Measurements from ENCODE around the gene METTL24. TPM values are rescaled to one million over a fixed set of nuclear protein-coding genes. Genes with fewer than 3 reads are reported as not detected.
"Not testable (repeated sequence)": the region's sequence is repeated elsewhere in the genome, so short reads cannot be mapped to it uniquely, and the experiment has no call there.

Gene METTL24
- total RNA-seq, 1 donor from 2014 or later = not detected

- H3K27ac Mint-ChIP-seq; H3K27me3 Mint-ChIP-seq; intact Hi-C loops (cut with micrococcal nuclease); H3K9me3 Mint-ChIP-seq; H3K4me1 Mint-ChIP-seq; H3K4me3 Mint-ChIP-seq; DNase-seq; H3K36me3 Mint-ChIP-seq (ENCODE audit: low read depth): not testable (repeated sequence)
These were observed 54.5 kb downstream of the METTL24 start for GRCh38 chr6:110303692-110304091.

GRCh38 chr6:110298916-110299315, 59.2 kb downstream of the METTL24 start:
- H3K27ac Mint-ChIP-seq = no peak overlapping the region
- intact Hi-C loops (cut with micrococcal nuclease) = no loop called here
- no peak overlapping the region for H3K4me3 Mint-ChIP-seq
- DNase-seq = no peak
- H3K4me1 Mint-ChIP-seq = peaks cover 11% of the 10 kb centered on the region
- H3K27me3 Mint-ChIP-seq = peaks cover 18% of the 10 kb centered on the region
- no peaks in the 10 kb centered on the region for H3K36me3 Mint-ChIP-seq (ENCODE audit: low read depth)
- H3K9me3 Mint-ChIP-seq = no peaks in the 10 kb centered on the region

GRCh38 chr6:110298411-110298810, 59.7 kb downstream of the METTL24 start:
- DNase-seq = no peak
- Mint-ChIP-seq H3K9me3 (no peaks in the 10 kb centered on the region), H3K4me1 (peaks cover 11% of the 10 kb centered on the region), H3K4me3 (no peak overlapping the region), H3K36me3 (ENCODE audit: low read depth) (no peaks in the 10 kb centered on the region), H3K27me3 (peaks cover 22% of the 10 kb centered on the region), H3K27ac (no peak overlapping the region)
- intact Hi-C loops (cut with micrococcal nuclease) = no loop called here

- peak; percentile 62 for DNase-seq
- H3K27ac Mint-ChIP-seq = no peak overlapping the region
- H3K4me1 Mint-ChIP-seq = peaks cover 11% of the 10 kb centered on the region
- no peaks in the 10 kb centered on the region for H3K36me3 Mint-ChIP-seq (ENCODE audit: low read depth)
- peak overlapping the region; percentile 67 for H3K4me3 Mint-ChIP-seq
- peaks cover 25% of the 10 kb centered on the region for H3K27me3 Mint-ChIP-seq
- no peaks in the 10 kb centered on the region for H3K9me3 Mint-ChIP-seq
- intact Hi-C loops (cut with micrococcal nuclease) = no loop called here
These were observed 61.7 kb downstream of the METTL24 start for GRCh38 chr6:110296241-110297025.

- Mint-ChIP-seq H3K27ac (peak overlapping the region; percentile 31), H3K27me3 (peaks cover 25% of the 10 kb centered on the region), H3K9me3 (no peaks in the 10 kb centered on the region), H3K4me1 (peaks cover 11% of the 10 kb centered on the region), H3K4me3 (peak overlapping the region; percentile 7), H3K36me3 (ENCODE audit: low read depth) (no peaks in the 10 kb centered on the region)
- intact Hi-C loops (cut with micrococcal nuclease) = no loop called here
- DNase-seq = no peak
These were observed 62.5 kb downstream of the METTL24 start for GRCh38 chr6:110295451-110296165.

- Mint-ChIP-seq H3K4me3 (no peak overlapping the region), H3K36me3 (ENCODE audit: low read depth) (no peaks in the 10 kb centered on the region), H3K9me3 (no peaks in the 10 kb centered on the region), H3K27me3 (peaks cover 14% of the 10 kb centered on the region), H3K27ac (no peak overlapping the region), H3K4me1 (no peaks in the 10 kb centered on the region)
- no peak for DNase-seq
- intact Hi-C loops (cut with micrococcal nuclease) = no loop called here
These were observed 70.4 kb downstream of the METTL24 start for GRCh38 chr6:110287462-110288341.

GRCh38 chr6:110285306-110286060, 72.7 kb downstream of the METTL24 start:
- H3K4me3 Mint-ChIP-seq = no peak overlapping the region
- H3K36me3 Mint-ChIP-seq (ENCODE audit: low read depth) = no peaks in the 10 kb centered on the region
- no peak overlapping the region for H3K27ac Mint-ChIP-seq
- no peaks in the 10 kb centered on the region for H3K9me3 Mint-ChIP-seq
- intact Hi-C loops (cut with micrococcal nuclease) = no loop called here
- H3K27me3 Mint-ChIP-seq = peaks cover 8% of the 10 kb centered on the region
- no peak for DNase-seq
- H3K4me1 Mint-ChIP-seq = no peaks in the 10 kb centered on the region

GRCh38 chr6:110284855-110285254, 73.3 kb downstream of the METTL24 start:
- H3K4me3 Mint-ChIP-seq = no peak overlapping the region
- H3K27me3 Mint-ChIP-seq = peaks cover 5% of the 10 kb centered on the region
- no peak overlapping the region for H3K27ac Mint-ChIP-seq
- DNase-seq = no peak
- H3K4me1 Mint-ChIP-seq = no peaks in the 10 kb centered on the region
- no peaks in the 10 kb centered on the region for H3K9me3 Mint-ChIP-seq
- H3K36me3 Mint-ChIP-seq (ENCODE audit: low read depth) = no peaks in the 10 kb centered on the region
- intact Hi-C loops (cut with micrococcal nuclease) = no loop called here

- peaks cover 5% of the 10 kb centered on the region for H3K27me3 Mint-ChIP-seq
These were observed 74.5 kb downstream of the METTL24 start for GRCh38 chr6:110283657-110284056.

GRCh38 chr6:110282412-110282811, 75.7 kb downstream of the METTL24 start:
- intact Hi-C loops (cut with micrococcal nuclease) = no loop called here
- no peaks in the 10 kb centered on the region for H3K36me3 Mint-ChIP-seq (ENCODE audit: low read depth)

More at GRCh38 chr6:110283657-110284056, 74.5 kb downstream of the METTL24 start:
- DNase-seq = no peak
- H3K4me1 Mint-ChIP-seq = no peaks in the 10 kb centered on the region
- H3K36me3 Mint-ChIP-seq (ENCODE audit: low read depth) = no peaks in the 10 kb centered on the region
- no peak overlapping the region for H3K4me3 Mint-ChIP-seq
- H3K9me3 Mint-ChIP-seq = no peaks in the 10 kb centered on the region
- intact Hi-C loops (cut with micrococcal nuclease) = no loop called here
- H3K27ac Mint-ChIP-seq = no peak overlapping the region

GRCh38 chr6:110277100-110277665, 81.0 kb downstream of the METTL24 start:
- H3K4me3 Mint-ChIP-seq = no peak overlapping the region
- no peaks in the 10 kb centered on the region for H3K4me1 Mint-ChIP-seq
- intact Hi-C loops (cut with micrococcal nuclease) = no loop called here
- no peaks in the 10 kb centered on the region for H3K36me3 Mint-ChIP-seq (ENCODE audit: low read depth)
- peaks cover 10% of the 10 kb centered on the region for H3K9me3 Mint-ChIP-seq
- H3K27me3 Mint-ChIP-seq = peaks cover 4% of the 10 kb centered on the region
- no peak overlapping the region for H3K27ac Mint-ChIP-seq
- no peak for DNase-seq

More at GRCh38 chr6:110282412-110282811, 75.7 kb downstream of the METTL24 start:
- Mint-ChIP-seq H3K4me1 (no peaks in the 10 kb centered on the region), H3K27ac (no peak overlapping the region), H3K9me3 (no peaks in the 10 kb centered on the region), H3K27me3 (peaks cover 3% of the 10 kb centered on the region), H3K4me3 (no peak overlapping the region)
- DNase-seq = no peak

GRCh38 chr6:110272781-110273180, 85.4 kb downstream of the METTL24 start:
- H3K27me3 Mint-ChIP-seq; H3K4me1 Mint-ChIP-seq; H3K27ac Mint-ChIP-seq; intact Hi-C loops (cut with micrococcal nuclease); H3K36me3 Mint-ChIP-seq (ENCODE audit: low read depth); H3K4me3 Mint-ChIP-seq; DNase-seq: not testable (repeated sequence)
- H3K9me3 Mint-ChIP-seq = peaks cover 10% of the 10 kb centered on the region

GRCh38 chr6:110271732-110272022, 86.5 kb downstream of the METTL24 start:
- no peak overlapping the region for H3K27ac Mint-ChIP-seq
- H3K4me1 Mint-ChIP-seq = no peaks in the 10 kb centered on the region
- H3K36me3 Mint-ChIP-seq (ENCODE audit: low read depth) = no peaks in the 10 kb centered on the region
- no peak for DNase-seq
- peaks cover 4% of the 10 kb centered on the region for H3K27me3 Mint-ChIP-seq
- H3K9me3 Mint-ChIP-seq = peaks cover 10% of the 10 kb centered on the region
- H3K4me3 Mint-ChIP-seq = no peak overlapping the region
- intact Hi-C loops (cut with micrococcal nuclease) = no loop called here
